SU-DHL-6 (cell line): Measurements from ENCODE around the gene FBXO8.

Source experiments
- CTCF ChIP-seq: fragments of 200-600 bp; sonication (generic); IDR thresholded peaks from one replicate; pipeline ENCODE4 v1.5.1; 2017; ENCODE audit warnings: antibody characterized with exemption, mild to moderate bottlenecking, low read length, moderate library complexity; ENCODE audit not compliant: insufficient read depth, poor library complexity, severe bottlenecking
- EZH2phosphoT487 ChIP-seq: fragments of 200-600 bp; sonication (generic), shearing (Covaris generic); conservative IDR thresholded peaks from 2 replicates; pipeline ENCODE4 v1.6.1; 2018; ENCODE audit warnings: mild to moderate bottlenecking, antibody characterized with exemption, low read length, moderate library complexity, mixed read lengths

- TF ChIP-seq CTCF = no peak
- TF ChIP-seq EZH2phosphoT487 = no peak
These were observed 74.1 kb downstream of the FBXO8 start for GRCh38 chr4:174209341-174209740.
